ENCODE measurements around the gene DLL4. TPM values are rescaled to one million over a fixed set of nuclear protein-coding genes. Genes with fewer than 3 reads are reported as not detected.

DLL4 gene
- total RNA-seq, 4 donors from 2014 or later: 4.0 to 8.3 (median 5.1) TPM

DNA sequence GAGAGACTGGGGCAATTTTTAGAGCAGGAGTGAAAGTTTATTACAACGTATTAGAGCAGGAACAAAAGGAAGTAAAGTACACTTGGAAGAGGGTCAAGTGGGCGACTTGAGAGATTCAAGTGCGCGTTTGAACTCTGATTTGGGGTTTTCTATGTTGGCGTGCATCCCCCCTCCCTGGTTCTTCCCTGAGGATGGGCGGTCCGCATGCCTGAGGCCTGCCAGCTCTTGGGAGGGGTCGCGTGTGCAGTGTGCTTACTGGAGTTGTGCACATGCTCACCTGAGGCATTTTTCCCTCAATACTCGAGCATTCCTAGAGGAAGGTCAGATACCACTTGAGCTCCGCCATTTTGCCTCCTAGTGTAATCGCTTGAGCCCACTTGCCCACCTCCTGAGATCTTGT, 13.7 kb downstream of the DLL4 start:
- no peak for DNase-seq (ENCODE audit: low spot score in 2 of 2)
- 75 to 79% methylated on average over 12 of the region's 12 CpGs for WGBS, 2 donors
- intact Hi-C loops (cut with DNase I; ENCODE audit: low total_unique reads): no loop called here
- no peak overlapping the region for H3K4me3 ChIP-seq (ENCODE audit: low read depth, poor library complexity, severe bottlenecking)
- TF ChIP-seq, protein P1, sequence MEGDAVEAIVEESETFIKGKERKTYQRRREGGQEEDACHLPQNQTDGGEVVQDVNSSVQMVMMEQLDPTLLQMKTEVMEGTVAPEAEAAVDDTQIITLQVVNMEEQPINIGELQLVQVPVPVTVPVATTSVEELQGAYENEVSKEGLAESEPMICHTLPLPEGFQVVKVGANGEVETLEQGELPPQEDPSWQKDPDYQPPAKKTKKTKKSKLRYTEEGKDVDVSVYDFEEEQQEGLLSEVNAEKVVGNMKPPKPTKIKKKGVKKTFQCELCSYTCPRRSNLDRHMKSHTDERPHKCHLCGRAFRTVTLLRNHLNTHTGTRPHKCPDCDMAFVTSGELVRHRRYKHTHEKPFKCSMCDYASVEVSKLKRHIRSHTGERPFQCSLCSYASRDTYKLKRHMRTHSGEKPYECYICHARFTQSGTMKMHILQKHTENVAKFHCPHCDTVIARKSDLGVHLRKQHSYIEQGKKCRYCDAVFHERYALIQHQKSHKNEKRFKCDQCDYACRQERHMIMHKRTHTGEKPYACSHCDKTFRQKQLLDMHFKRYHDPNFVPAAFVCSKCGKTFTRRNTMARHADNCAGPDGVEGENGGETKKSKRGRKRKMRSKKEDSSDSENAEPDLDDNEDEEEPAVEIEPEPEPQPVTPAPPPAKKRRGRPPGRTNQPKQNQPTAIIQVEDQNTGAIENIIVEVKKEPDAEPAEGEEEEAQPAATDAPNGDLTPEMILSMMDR (IDR thresholded peaks at IDR 0.05): no peak
- no peak for TF ChIP-seq POLR2A (IDR thresholded peaks at IDR 0.05)

DNA sequence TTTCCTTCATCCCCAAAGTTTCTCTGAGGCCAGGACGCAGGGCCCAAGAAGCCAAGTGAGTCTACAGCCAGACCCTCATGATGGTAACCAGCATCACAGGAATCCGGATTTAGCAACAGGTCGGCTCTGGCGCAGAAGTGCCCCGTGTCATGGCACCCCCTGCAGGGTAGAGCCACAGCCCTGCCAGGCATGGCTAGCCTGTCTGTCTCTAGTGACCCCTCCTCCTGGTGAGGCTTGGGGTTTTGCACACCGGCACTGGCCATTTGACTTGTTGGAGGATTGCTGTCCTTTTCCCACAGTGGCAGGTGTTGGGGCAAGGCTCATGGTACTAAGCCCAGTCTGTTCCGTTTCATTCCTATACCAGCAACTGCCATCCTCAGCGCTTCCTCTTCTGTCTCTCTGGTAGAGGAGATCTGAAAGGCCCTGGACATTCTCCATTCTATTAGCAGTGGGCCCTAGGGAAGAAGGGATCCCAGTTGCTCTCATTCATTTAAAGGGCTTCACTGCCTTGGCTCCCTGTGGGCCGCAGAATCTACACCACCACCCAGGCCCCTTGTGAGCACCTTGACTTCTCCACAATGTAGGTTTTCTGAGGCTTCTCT, 14.7 kb downstream of the DLL4 start:
- no peak for DNase-seq (ENCODE audit: low spot score in 2 of 2)
- intact Hi-C loops (cut with DNase I; ENCODE audit: low total_unique reads): no loop called here

DNA sequence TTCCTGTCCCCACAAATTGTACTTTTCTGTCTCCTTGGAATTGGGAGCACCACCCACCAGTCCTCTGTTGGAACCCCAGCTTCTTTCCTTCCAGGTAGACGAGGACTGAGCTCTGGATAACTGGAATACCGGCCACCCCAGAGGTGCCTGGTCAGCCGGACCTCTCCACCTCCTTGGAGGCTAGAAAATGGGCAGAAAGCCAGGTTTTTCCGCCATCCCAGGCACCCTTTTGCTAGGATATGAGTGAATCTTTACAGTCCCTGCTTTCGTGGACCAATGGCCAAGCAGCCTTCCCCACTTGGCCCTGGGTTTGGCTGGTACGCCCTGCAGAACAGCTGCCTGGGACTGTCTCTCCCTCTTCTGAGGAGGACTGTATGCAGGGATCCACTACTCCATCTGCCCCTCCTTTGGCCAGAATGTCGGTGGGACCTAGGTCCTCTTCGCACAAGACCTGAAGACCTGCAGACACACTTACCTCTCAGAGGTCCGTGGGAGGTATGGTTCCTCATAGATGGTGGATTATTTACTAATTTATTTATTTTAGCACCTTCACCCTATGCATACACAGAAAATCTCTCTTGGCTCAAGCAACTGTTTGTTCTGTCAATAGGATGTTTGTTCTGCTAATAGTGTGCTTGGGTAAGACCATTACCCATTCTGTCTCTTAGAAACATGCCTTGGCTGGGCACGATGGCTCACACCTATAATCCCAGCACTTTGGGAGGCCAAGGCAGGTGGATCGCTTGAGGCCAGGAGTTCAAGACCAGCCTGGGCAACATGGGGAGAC, 15.6 kb downstream of the DLL4 start:
- intact Hi-C loops (cut with DNase I; ENCODE audit: low total_unique reads): no loop called here

More for the DNA sequence above, 14.7 kb downstream of the DLL4 start:
- H3K4me3 ChIP-seq (ENCODE audit: low read depth, poor library complexity, severe bottlenecking): no peak overlapping the region
- WGBS, 2 donors: 87 to 99% methylated on average over 8 to 9 of the region's 9 CpGs
- TF ChIP-seq POLR2A (IDR thresholded peaks at IDR 0.05): no peak
- TF ChIP-seq, protein P1 (IDR thresholded peaks at IDR 0.05): no peak

DNA sequence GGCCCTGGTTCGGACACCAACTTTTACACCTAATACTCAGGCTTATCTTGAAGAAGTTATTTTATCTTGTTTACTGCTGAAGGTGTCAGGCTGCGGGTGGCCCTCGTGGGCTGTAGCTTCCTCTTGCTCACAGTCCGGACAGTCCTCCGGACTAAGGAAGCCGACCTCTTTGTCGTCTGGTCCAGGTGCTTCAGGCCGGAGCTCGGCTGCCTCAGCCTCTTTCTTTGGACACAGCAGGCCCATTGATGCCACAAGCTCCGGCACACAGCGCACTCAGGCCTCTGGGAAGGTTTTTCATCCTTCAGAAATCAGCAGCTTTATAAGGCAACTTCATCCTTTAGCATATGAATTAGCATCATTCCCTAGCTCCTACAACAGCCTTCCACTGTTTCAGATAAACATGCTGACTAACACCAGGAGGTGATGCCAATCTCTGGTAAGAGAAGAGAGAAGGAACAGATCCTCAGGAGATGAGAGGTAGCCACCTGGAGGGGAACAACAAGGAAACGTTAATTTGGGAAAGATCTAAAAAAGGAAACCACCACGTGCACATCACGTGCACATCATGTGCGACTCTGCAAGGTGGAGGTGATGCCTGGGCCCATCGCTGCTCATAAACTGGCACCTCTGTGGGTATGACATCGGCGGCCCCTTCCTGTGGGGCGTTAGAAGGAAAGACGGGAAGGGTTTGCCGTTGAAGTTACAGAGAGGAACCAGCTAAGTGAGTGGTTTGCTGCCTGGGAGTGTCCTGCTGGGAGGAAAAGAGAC, 19.8 kb downstream of the DLL4 start:
- WGBS, 2 donors: 70 to 75% methylated on average over 21 of the region's 21 CpGs
- TF ChIP-seq, protein P1 (IDR thresholded peaks at IDR 0.05): no peak
- no peak for TF ChIP-seq POLR2A (IDR thresholded peaks at IDR 0.05)
- no peak overlapping the region for H3K4me3 ChIP-seq (ENCODE audit: low read depth, poor library complexity, severe bottlenecking)
- intact Hi-C loops (cut with DNase I; ENCODE audit: low total_unique reads): no loop called here
- DNase-seq (ENCODE audit: low spot score in 2 of 2): no peak

More for the DNA sequence above, 15.6 kb downstream of the DLL4 start:
- H3K4me3 ChIP-seq (ENCODE audit: low read depth, poor library complexity, severe bottlenecking): no peak overlapping the region
- DNase-seq (ENCODE audit: low spot score in 2 of 2): no peak
- no peak for TF ChIP-seq POLR2A (IDR thresholded peaks at IDR 0.05)
- TF ChIP-seq, protein P1 (IDR thresholded peaks at IDR 0.05): no peak
- 96 to 97% methylated on average over 11 of the region's 11 CpGs for WGBS, 2 donors

DNA sequence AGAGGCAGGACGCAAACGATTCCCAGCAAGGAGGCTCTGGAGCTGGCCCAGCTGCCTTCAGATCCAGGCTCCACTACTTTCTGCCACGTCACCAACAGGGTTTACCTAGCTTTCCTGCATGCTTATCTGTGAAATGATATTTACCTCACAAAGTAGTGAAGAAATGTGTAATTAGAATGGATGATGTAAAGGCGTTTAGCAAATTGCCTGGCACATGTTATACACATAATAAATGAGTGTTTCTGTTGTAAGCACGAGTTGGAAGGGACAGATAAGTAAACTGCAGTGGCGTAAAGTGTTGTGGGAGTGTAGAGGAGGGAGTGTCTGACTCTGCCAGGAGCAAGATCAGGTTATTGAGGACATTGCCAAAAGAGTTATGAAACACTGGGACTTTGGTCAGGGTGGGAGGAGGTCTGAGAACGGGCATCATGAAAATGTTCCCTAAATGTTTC, 20.6 kb downstream of the DLL4 start:
- TF ChIP-seq, protein P1 (IDR thresholded peaks at IDR 0.05): no peak
- TF ChIP-seq POLR2A (IDR thresholded peaks at IDR 0.05): no peak
- WGBS, 2 donors: 41 to 50% methylated on average over 7 of the region's 7 CpGs
- intact Hi-C loops (cut with DNase I; ENCODE audit: low total_unique reads): no loop called here
- no peak for DNase-seq (ENCODE audit: low spot score in 2 of 2)
- no peak overlapping the region for H3K4me3 ChIP-seq (ENCODE audit: low read depth, poor library complexity, severe bottlenecking)

Data from lower leg skin (tissue), 4 donors.